AG04450 (cell line): ENCODE results near the gene CELF5. TPM values are rescaled to one million over a fixed set of nuclear protein-coding genes. Genes with fewer than 3 reads are reported as not detected.

Experiments
- CTCF ChIA-PET: fragments of 300-600, 350-600 bp; formaldehyde crosslinking; extraction: SDS; loops from one replicate; lab custom pipeline; 2022; ENCODE audit warnings: antibody characterized with exemption, inconsistent platforms; lab: Charles Lee
- POLR2A ChIA-PET: fragments of 350-600 bp; formaldehyde crosslinking; extraction: SDS; loops from one replicate; lab custom pipeline; 2021; ENCODE audit warnings: antibody characterized with exemption, inconsistent platforms; lab: Yijun Ruan, JAX
- DNase-seq: peaks from one replicate; pipeline ENCODE4 v3.0.0-alpha.2; 2011; ENCODE audit warnings: low read depth, low spot score
- H3K27ac ChIP-seq: one replicate; pipeline ENCODE4 v1.5.1; 2012; ENCODE audit warnings: low read depth, low read length, control low read depth
- H3K27me3 ChIP-seq: one replicate; pipeline ENCODE4 v1.6.0; 2012; ENCODE audit warnings: low read length; ENCODE audit not compliant: control insufficient read depth, insufficient read depth
- H3K4me3 ChIP-seq: 2 replicates; pipeline ENCODE4 v1.5.1; 2011; ENCODE audit warnings: mild to moderate bottlenecking, low read depth, low read length, control low read depth
- H3K9me3 ChIP-seq: 2 replicates; pipeline ENCODE4 v1.5.1; 2012; ENCODE audit warnings: low read length; ENCODE audit not compliant: control insufficient read depth, insufficient read depth
- polyA plus RNA-seq: library from polyadenylated mRNA; depleted of rRNA; stranded (reverse); fragments of >200 nt; gene quantifications from 2 replicates; pipeline ENCODE4 v1.2.3, GENCODE V29; 2011
- TF ChIP-seq, protein P1 (sequence below): IDR thresholded peaks from 2 replicates; pipeline ENCODE4 v1.5.1; 2011; ENCODE audit warnings: low read depth, low read length, control low read depth, inconsistent platforms

Gene CELF5
- polyA plus RNA-seq, 1 experiment: not detected

DNA sequence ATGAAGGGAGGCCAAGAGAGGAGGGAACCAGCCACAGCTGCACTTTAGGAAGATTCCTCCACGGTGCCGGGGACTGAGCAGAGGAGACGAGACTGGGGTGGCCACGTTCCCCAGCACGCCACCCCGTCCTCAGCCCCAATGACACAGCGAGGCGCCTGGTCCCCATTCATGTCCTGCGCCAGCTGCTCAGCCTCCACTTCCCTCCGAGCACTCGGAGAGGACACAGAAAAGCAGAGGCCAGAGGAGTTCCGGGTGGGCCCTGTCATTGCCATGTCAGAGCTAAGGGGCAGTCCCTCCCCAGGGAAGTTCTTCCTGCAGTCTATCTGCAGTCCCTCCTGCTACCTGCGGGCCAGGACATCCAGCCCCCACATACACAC lies 88.7 kb downstream of the CELF5 start:
- H3K4me3 ChIP-seq: no peak overlapping the region
- H3K9me3 ChIP-seq: peaks cover 3% of the 10 kb centered on the region; the same call in 1 of the 2 replicates
- TF ChIP-seq, protein P1, sequence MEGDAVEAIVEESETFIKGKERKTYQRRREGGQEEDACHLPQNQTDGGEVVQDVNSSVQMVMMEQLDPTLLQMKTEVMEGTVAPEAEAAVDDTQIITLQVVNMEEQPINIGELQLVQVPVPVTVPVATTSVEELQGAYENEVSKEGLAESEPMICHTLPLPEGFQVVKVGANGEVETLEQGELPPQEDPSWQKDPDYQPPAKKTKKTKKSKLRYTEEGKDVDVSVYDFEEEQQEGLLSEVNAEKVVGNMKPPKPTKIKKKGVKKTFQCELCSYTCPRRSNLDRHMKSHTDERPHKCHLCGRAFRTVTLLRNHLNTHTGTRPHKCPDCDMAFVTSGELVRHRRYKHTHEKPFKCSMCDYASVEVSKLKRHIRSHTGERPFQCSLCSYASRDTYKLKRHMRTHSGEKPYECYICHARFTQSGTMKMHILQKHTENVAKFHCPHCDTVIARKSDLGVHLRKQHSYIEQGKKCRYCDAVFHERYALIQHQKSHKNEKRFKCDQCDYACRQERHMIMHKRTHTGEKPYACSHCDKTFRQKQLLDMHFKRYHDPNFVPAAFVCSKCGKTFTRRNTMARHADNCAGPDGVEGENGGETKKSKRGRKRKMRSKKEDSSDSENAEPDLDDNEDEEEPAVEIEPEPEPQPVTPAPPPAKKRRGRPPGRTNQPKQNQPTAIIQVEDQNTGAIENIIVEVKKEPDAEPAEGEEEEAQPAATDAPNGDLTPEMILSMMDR: no peak
- ChIA-PET POLR2A (interaction anchor here (0.7 kb wide), 1 partner anchor 91 kb away, joined by 3 read pairs; no protein-coding TSS in a partner anchor), CTCF (interaction anchor here (2.0 kb wide), 1 partner anchor 8 kb away, joined by 14 read pairs; no protein-coding TSS in a partner anchor)
- DNase-seq: no peak
- H3K27me3 ChIP-seq: peaks cover 18% of the 10 kb centered on the region
- no peak overlapping the region for H3K27ac ChIP-seq

DNA sequence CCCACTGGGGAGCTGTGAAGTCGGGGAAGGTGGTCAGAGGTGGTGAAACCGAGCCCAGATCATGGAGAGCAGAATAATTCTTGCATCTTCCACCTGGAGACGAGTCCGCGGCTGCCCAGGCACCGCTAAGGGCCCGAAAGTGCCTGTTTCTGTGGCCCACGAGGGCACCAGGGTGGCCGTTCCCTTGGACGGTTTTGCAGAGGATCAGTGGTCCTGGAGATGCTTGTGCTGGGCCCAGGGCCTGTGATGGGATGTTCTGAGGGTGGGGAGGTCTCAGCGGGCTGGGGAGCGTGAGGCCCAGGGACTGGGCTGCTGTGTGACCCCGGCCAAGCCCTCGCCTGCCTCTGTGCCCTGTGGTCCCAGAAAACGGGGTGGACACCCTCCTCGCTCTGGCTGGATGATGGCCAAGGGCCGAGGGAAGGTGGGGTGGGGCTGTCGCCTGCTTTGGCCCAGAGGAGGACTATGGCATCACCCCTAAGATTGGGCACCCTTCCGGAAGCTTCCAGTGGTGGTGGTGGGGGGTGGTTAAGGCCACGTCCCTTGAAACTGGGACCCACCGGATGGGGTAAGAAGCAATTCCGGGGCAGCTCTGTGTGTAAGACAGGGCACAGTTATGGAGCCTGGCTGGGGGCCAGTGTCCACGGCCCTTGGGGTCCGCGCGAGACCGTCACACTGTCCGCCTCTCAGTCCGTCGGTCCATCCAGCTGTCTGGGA lies 90.7 kb downstream of the CELF5 start:
- H3K4me3 ChIP-seq: no peak overlapping the region
- peaks cover 3% of the 10 kb centered on the region; the same call in 1 of the 2 replicates for H3K9me3 ChIP-seq
- no peak overlapping the region for H3K27ac ChIP-seq
- POLR2A ChIA-PET: interaction anchor here (0.7 kb wide), 1 partner anchor 1081 kb away, joined by 3 read pairs; no protein-coding TSS in a partner anchor
- CTCF ChIA-PET: interaction anchor here (1.5 kb wide), 1 partner anchor 158 kb away, joined by 5 read pairs; no protein-coding TSS in a partner anchor
- H3K27me3 ChIP-seq: peaks cover 12% of the 10 kb centered on the region
- TF ChIP-seq, protein P1: no peak
- DNase-seq: no peak

DNA sequence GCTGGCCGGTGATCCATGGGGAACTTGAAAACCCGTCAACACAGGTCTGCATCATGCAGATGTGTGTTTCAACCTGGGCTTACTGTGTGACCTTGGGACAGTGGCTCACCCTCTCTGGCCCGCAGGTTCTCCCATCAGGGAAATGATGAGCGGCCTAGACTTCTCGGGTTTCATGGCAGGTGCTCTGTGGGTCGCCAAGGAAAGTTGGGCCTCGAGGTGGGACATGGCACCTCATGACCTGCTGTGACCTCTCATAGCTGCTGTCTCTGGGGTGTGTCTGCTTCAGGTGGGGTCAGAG lies 91.2 kb downstream of the CELF5 start:
- Histone ChIP-seq H3K4me3 (no peak overlapping the region), H3K27me3 (peaks cover 8% of the 10 kb centered on the region), H3K9me3 (peaks cover 3% of the 10 kb centered on the region; the same call in 1 of the 2 replicates), H3K27ac (no peak overlapping the region)
- CTCF ChIA-PET: no interaction called here
- POLR2A ChIA-PET: no interaction called here
- no peak for DNase-seq
- TF ChIP-seq, protein P1: no peak

DNA sequence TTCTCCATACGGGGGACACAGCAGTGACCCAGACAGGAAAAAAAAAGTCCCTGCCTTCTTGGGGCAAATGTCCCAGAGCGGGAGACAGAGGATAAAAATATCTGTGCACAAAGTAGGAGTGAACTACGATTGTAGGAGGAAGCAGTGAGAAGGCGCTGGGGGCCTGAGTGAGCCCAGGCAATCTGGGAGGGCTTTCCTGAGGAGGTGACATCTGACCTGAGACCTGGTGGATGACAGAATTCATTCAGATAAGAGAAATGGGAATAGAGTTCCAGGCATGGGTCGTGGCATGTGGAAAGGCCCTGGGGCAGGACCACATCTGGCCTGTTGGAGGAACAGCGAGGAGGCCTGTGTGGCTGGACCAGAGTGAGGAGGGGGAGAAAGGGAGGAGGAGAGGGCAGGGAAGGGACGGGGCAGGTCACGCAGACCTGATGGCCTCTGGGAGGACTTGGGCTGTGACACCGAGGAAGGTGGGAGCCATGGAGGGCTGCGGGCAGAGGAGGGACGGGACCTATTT lies 91.7 kb downstream of the CELF5 start:
- no peak overlapping the region for H3K27ac ChIP-seq
- ChIA-PET CTCF (interaction anchor here (1.7 kb wide), 1 partner anchor 11 kb away, joined by 8 read pairs; no protein-coding TSS in a partner anchor), POLR2A (no interaction called here)

More for the DNA sequence above, 91.7 kb downstream of the CELF5 start:
- TF ChIP-seq, protein P1: no peak
- Histone ChIP-seq H3K9me3 (peaks cover 3% of the 10 kb centered on the region; the same call in 1 of the 2 replicates), H3K4me3 (no peak overlapping the region), H3K27me3 (peaks cover 8% of the 10 kb centered on the region)
- no peak for DNase-seq
